Activated CD8-positive, alpha-beta memory T cell treated with anti-CD3 and anti-CD28 coated beads for 4 hours (primary cell): ENCODE data around the gene KIF4A.
"Not testable (repeated sequence)": the region's sequence is repeated elsewhere in the genome, so short reads cannot be mapped to it uniquely, and the experiment has no call there.

ENCODE experiments used
- DNase-seq, 2 donors: peaks; one replicate each; pipeline ENCODE4 v3.0.0-alpha.2; 2020; ENCODE audit warnings: low read depth in 2 of 2

Gene KIF4A

DNA sequence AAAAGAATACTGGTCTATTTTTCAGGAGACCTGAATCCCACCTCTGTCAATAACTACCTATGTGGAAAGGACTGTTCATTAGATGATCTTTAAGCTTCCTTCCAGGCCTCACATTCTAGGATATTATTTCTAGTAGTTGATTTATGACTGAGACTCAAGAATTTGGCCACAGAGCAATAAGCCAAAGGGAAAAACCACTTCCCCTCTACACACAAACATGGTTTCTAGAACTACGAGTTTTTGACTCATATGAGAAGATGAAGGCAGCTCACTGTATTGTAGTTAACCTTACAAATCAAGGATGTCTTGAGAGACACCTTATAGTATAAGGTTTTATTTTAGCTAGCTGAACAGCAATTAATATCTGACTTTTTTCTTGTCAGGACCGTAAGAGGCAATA lies 96.3 kb downstream of the KIF4A start:
- no peak for DNase-seq

DNA sequence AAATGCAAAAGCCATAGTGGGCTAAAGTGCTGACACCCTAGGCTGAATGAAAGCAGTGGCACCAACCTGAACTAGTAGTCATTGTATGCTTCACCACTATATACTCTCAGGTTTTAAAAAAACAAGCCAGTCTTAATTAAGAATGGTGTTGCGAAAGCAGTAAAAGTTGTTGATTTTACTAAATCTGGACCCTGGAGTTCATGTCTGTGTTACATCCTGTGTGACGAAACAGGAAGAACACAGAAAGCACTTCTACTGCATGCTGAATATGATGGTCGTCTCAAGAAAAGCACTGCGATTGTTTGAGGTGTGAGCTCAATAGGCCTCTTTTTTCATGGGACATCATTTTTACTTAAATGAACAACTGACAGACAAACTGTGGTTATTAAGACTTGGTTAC lies 109.0 kb downstream of the KIF4A start:
- DNase-seq: no peak

DNA sequence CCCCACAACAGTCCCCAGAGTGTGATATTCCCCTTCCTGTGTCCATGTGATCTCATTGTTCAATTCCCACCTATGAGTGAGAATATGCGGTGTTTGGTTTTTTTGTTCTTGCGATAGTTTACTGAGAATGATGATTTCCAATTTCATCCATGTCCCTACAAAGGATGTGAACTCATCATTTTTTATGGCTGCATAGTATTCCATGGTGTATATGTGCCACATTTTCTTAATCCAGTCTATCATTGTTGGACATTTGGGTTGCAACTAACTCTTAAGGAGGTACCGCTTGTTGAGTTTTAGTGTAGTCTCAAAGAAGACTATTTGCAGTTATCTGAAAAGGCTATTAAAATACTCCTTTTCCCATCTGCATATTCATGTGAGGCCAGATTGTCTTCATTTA lies 110.3 kb downstream of the KIF4A start:
- DNase-seq: not testable (repeated sequence)

DNA sequence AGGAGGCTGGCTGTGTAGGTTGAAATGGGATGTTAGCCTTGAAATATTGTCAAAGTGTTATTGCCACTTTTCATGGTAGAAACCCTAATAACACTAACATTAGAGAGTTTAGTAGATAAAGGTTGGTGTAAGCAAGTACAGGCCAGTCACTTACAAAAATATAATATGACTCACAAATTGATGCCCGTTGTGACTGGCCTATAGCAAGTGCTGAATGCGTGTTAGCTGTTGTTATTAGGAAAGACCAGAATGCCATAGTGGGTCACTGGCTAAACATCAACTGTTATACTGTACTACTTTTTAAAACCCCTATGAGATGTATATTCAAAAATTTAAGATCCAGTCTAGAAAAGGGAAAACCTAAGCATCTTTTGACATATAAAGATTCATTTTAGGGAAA lies 112.8 kb downstream of the KIF4A start:
- DNase-seq: no peak

DNA sequence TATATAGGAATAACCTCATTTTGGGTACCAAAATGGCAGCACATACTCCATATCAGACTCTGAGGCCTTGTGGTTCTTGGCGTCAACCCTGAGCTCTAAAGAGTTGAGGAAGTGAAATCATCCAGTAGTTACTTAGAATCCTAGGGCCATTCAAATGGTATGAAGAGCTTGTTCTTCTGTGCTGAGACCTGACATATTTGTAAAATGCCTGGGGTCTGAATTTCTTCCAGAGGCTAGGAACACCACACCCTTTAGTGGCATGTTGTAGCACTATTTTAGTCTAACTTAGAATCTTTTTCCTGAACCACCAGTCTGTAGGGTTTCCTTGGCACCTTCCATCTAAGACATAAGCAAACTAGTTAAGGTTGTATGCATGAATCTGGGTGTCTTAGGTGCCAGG lies 115.1 kb downstream of the KIF4A start:
- no peak for DNase-seq

DNA sequence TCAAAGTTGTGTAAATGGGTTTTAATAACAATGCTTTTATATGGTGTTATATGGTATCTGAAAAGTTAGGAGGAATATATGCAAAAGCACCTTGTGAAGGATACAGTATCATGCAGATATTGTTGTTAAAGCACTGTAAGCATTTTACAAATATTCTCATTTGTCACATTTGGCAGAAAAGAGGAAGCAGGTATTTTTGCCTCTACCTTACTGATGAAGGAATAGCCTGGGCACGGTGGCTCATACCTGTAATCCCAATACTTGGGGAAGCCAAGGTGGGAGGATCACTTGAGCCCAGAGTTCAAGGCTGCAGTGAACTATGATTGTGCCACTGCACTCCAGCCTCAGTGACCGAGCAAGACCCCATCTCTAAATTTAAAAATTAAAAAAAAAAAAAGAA lies 121.0 kb downstream of the KIF4A start:
- no peak for DNase-seq

DNA sequence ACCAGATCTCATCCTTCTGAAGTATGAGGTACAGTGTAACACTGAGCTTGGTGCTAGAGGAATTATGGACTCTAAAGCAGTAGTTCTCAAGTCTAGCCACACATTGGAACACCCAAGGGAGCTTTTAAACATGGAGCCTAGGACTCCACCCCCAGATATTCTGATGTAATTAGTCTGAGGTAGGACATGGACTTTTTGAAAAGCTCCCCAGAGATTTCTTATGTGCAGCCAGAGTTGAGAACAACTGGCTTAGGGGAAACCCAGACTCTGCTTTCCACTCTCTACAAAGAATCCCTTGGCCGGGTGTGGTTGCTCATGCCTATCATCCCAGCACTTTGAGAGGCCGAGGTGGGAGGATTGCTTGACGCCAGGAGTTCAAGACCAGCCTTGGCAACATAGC lies 121.6 kb downstream of the KIF4A start:
- no peak for DNase-seq

DNA sequence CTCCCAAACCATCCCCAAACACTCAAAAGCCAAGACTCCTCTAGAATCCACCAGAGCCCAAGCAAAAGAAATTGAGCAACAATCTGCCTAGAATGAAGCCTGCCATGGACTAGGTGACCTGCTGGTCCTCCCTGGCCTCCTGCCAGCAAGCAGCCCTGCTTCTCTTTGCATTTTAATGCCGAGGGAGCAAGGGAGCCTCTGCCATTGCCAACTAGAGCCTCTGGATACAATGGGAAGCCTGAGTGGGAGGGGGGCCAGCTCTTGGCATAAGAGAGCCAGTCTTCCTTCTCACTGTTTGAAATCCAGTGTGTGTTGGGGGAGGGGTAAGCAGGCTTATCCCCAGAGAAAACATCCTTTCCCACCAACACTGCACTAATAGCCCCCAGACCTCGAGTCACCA lies 131.7 kb downstream of the KIF4A start:
- no peak for DNase-seq

DNA sequence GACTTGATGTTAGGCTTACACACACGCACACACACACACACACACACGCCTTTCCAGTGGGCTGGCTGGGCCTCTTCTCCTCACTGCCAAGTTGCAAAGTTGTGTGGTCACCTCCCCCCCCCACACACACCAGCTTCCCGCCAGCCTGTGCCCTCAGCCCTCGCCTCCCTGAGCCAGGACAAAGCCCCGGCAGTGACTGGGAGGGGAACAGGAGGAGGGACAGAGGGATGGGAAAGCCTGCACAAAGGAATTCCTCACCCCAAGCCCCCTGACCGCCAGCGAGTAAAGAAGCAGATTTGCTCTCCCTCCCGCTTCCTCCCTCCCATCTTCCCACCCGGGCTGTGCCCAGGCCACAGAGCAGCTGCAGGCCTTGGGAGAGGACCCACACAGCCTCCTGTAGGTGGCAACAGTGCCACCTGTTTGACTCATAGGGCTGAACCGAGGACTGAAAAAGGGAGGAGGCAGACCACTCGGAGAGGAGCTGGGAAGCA lies 133.0 kb downstream of the KIF4A start, which contains the start of gene GDPD2:
Gene GDPD2 (plus strand): TSS at position 464 of the 491 bp plus-strand sequence. CDS start 1,671 bp downstream, outside the sequence.
- DNase-seq: no peak

DNA sequence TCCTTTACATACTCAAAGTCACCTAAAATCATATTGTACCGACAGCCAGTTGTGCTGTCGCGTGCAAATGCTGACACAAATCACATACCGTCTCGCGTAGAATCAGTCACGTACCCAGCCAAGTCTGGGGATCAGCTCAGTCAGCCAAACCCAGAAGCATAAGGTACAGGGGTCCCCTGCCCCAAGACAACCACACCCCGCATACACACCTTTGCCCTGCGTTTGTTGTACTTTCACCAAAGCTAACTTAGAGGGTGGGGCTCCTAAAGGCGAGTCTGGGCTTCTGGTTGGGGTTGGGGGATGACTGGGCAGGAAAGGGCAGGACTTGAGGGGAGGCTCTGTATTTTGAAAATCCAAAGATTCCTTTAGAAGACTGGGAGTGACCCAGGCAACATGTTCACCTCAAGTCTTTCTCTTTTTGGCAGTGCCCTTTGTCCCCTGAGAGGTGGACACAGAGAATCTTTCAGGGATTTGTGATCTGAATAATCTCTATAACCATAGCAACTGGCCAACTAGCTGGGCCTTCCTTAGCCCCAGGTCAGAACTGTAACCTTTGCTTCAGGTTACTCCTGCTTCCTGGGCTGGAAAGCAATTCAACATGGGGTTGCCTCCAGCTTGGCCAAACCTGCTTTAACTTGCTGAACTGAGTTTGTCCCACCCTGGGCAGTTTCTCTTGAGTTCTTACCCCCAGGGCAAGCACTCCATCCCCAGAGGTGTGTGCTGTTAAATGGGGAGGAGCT lies 134.2 kb downstream of the KIF4A start:
- DNase-seq: no peak

DNA sequence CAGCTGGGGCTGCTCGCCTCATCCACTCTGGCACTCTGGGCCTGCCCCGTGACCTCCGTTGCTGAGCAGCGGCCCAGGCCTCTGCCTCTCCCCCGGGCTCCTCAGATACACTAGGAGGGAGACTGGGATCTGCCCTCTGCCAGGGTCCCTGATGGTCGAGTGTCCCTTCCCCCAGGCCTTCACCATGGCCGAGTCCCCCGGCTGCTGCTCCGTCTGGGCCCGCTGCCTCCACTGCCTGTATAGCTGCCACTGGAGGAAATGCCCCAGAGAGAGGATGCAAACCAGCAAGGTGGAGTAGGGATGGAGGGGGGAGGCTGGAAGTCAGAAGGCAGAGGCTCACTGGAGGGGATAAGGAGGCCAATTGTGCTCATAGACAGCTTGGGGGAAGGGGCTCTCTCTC lies 134.9 kb downstream of the KIF4A start:
- no peak for DNase-seq

DNA sequence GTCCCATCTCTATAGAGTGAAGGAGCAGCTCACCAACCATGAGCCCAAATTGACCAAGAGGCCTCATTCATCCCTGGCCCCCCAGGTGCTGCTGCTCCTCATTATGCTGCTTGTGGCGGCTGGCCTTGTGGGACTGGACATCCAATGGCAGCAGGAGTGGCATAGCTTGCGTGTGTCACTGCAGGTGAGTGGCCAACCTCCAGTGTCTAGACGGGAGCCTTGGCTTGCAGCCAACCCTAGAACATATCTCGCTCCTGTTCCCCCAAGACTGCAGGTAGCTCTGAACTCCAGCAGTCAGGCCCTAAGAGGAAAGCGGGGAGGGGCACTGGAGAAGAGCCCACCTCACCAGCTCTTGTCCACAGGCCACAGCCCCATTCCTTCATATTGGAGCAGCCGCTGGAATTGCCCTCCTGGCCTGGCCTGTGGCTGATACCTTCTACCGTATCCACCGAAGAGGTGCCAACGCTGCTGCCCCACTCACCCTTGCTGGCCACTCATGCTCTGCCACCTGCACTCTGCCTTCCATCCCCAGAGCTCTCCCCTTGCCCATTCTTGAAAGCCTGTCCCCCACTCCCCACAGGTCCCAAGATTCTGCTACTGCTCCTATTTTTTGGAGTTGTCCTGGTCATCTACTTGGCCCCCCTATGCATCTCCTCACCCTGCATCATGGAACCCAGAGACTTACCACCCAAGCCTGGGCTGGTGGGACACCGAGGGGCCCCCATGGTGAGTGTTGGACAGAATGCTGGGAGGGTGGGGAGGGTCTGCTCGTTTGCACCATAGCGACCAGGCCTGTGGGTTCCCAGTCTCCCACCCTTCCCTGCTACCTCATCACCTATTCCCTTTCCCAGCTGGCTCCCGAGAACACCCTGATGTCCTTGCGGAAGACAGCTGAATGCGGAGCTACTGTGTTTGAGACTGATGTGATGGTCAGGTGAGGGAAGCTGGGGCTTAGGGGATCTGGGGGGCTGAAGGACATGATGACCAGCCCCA lies 136.7 kb downstream of the KIF4A start:
- no peak for DNase-seq

DNA sequence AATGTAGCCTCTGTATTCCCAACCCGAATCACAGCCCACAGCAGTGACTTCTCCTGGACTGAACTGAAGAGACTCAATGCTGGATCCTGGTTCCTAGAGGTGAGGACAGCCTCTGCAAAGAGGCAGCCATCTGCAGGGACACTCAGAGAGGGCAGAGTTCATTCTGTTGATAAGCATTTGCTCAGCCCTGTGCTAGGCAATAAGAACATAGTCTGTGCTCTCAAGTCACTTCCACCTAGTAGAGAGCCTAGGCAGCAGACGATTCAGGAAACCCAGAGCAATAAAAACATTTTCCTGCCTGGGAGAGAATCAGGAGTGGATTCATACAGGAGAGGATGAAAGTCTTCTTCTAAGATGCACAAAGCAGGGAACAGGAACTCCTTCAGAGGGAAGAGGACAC lies 137.5 kb downstream of the KIF4A start:
- DNase-seq: no peak

DNA sequence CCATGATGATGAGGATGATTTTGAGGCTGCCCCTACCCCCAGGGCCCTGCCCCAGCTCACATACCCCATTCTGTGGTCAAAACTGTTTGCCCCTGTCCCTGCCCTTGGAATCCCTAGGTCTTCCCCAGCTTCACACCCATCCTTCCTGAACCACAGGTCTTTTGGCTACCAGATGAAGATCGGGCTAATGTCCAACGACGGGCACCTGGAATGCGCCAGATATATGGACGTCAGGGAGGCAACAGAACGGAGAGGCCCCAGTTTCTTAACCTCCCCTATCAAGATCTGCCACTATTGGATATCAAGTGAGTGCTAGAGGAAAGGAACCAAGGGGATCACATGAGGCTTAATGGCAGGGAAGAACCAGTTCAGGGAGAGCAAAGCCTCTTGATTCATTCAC lies 139.9 kb downstream of the KIF4A start:
- no peak for DNase-seq

DNA sequence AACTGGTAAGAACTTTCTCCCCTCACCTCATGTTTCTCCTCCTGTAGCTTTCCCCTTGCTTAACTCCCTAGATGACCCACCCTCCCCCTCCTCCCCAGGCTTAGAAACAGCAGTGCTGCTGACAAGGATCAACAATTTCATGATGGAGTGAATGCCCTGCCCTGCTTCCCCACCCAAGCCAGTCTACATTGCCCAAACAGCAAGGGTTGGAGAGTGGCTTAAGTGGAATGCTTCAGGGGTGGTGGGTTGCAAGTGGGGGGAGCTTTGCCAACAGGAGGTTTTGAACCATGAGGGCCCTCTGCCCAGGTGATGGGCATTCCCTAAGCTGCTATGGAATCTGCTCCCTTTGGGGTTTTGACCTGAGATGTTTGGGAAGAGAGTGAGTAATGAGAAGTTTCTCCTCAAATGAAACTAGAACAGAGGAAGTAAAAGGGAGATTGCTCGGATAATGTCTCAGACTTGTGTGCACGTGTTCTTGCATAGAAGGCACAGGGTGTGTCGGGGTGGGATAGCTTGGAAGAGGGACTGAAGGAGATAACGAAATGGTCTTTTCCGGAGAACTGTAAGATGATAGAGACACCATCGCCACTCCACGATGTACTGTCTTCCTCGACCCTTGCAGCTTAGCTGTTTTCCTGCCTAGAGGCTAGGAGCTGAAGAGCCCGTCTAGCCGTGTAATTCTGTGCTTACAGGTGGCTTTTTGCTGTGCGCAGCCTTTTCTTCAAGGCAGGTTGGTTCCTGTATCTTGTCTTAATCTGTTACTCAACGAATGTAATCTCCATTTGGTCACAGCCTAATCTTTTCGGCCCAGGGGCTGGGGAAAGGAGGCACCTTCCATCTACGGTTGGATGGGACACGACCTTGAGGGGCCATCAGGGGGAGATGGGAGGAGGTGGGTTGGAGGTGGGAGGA lies 143.3 kb downstream of the KIF4A start:
- no peak for DNase-seq

DNA sequence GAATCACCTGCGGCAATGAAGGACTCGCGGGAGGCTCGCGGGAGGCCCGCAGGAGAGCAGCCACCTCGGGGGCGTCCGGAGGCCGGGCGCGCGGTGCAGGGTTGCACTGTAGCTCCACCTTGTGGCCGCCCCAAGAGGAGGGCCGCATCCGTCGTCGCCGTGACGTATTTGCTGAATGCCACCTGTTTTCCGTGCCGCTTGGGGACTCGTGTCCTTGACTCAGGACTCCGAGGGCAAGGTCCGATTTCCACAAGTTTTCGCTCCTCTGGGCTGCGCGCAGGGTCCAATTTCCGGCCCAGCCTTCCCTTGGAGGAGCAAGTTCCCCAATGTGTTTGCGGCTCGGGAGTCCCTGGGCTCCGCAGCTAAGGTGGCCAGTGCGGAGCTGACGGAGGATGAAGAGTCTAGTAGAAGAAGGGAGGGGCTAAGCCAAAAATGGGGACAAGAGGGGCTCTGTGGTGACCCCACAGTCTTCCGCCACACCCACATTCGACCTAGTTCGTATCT lies 144.0 kb downstream of the KIF4A start:
- DNase-seq: peak; percentile 40

DNA sequence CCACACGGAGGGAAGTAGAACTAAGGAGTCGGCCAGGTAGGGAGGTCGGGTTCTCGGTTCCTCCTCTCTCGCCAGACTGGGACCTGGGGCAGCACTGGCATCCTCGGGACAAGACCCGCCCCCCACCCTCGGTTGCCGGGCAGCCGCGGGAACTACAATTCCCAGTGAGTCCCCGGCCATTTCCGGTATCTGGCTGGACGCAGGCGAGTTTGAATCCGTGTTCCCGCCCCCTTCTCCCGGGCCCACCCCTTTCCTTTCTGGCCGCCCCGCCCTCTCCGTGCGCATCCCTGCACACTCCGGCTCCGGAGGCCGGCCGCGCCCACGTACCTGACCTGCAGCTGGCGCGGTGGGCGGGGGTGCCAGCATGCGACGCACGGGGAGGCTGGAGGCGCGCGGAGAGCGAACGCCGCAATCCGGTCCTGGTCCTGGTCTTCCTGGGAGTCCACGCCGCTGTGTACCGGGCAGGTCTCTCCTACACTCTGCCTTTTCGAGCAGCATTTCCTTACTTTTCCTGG lies 144.5 kb downstream of the KIF4A start:
- DNase-seq: peak in 1 of 2 donors; percentile 25

DNA sequence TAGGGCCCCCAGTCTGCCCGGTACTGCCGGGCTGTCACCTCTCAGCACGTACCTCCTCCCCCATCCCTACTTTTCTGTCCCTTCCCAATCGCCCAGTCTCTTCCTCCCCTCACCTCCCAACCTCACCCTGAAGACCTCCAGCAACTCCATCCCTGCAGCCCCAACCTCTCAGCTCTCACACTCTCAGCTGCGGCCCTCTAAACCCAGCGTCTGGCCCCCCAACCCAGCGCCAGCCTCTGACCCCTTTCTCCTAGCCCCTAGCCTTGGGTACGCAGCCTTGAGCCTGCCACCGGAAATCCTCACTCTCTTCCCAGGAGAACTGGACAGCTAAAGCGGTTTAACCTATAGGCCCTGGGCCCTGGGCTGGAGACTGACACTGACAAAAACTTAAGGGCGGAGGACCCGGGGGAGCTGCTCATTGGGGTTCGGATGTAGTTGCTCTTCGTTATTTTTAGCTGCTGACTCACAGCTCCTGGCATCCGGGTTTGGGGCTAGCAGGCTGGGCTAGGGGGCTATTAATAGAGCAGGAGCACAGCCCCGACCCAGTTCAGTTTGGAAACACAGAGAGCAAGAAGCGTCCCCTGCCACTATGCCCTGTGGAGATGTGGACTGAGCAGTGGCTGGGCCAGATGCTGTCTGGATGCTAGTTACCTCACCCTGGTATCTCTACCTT lies 145.1 kb downstream of the KIF4A start:
- no peak for DNase-seq

DNA sequence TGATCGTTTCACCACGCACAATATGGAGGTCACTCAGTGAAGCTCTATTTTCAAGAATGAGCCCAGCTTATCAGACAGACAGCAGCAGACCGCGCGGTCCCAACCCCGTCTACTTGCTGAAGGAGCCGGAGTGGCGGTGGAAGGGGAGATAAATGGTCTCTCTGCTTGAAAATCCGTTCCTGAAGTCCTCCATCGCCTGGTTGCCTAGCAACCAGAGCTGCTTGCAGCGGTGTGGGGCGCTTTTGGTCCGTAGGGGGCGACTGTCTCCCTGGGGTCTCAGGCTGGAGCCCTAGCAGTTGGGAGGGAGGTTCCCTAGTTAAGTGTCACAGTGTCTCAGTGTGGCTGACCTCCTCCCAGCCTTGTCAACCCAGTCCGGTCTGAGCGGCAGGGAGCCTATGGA lies 146.4 kb downstream of the KIF4A start:
- DNase-seq: no peak

DNA sequence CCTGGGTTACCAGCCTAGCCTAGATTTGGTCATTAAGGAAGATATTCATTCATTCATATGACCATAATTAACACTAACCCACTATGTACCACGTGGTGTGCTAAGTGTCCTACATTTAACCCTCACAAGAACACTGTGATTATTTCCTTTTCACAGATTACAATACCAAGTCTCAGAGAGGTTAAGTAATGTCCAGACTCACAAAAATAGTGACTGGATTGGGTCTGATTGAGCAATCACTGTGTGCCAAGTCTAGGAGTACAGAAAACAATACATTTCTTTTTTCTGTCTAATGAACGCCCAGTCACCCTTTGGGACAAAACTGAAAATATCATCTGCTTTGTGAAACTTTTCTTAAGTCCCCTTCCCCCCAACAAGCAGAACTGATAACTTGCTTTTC lies 147.1 kb downstream of the KIF4A start:
- no peak for DNase-seq
